H1 (cell line): Measurements from ENCODE around the gene DYSF.

Experiments used
- CEBPB ChIP-seq: IDR thresholded peaks from 2 replicates; pipeline ENCODE4 v1.6.1; 2012; ENCODE audit warnings: low read depth, low read length
- CHD1 ChIP-seq: IDR thresholded peaks from 2 replicates; pipeline ENCODE4 v1.6.1; 2012; ENCODE audit warnings: low read depth, low read length, improper control_type of control experiment
- MAFK ChIP-seq: IDR thresholded peaks from 2 replicates; pipeline ENCODE4 v1.6.1; 2012; ENCODE audit warnings: low read depth, mild to moderate bottlenecking, improper control_type of control experiment, low read length
- POLR2A ChIP-seq, 2 experiments: IDR thresholded peaks; 1 replicate in 1 of 2; 2 replicates in 1 of 2; pipeline ENCODE4 v1.6.1; 2011; ENCODE audit warnings: low read depth in 2 of 2, low read length in 2 of 2, mild to moderate bottlenecking in 2 of 2; ENCODE audit errors: control extremely low read depth in 1 of 2
- SAP30 ChIP-seq: fragments of 300-600 bp; sonication (generic); IDR thresholded peaks from 2 replicates; pipeline ENCODE4 v1.7.1; 2012; ENCODE audit warnings: low read length, moderate library complexity, mild to moderate bottlenecking, inconsistent platforms; ENCODE audit not compliant: insufficient read depth, insufficient replicate concordance
- SIRT6 ChIP-seq: IDR thresholded peaks from one replicate; pipeline ENCODE4 v1.7.1; 2012; ENCODE audit warnings: low read length, inconsistent platforms
- TAF1 ChIP-seq: IDR thresholded peaks from 2 replicates; pipeline ENCODE4 v1.6.1; 2011; ENCODE audit warnings: mild to moderate bottlenecking, low read depth, low read length
- TF ChIP-seq, protein P1 (sequence below): IDR thresholded peaks from 2 replicates; pipeline ENCODE4 v1.6.1; 2012; ENCODE audit warnings: inconsistent platforms
- TF ChIP-seq, protein P2 (sequence below): IDR thresholded peaks from 2 replicates; pipeline ENCODE4 v1.6.1; 2011; ENCODE audit warnings: low read depth, mild to moderate bottlenecking, low read length; ENCODE audit not compliant: insufficient read depth

GRCh38 chr2:71611247-71611646 is 157.9 kb downstream of the DYSF start:
- TF ChIP-seq SAP30, result no peak
- TF ChIP-seq, protein P1, sequence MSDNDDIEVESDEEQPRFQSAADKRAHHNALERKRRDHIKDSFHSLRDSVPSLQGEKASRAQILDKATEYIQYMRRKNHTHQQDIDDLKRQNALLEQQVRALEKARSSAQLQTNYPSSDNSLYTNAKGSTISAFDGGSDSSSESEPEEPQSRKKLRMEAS, result no peak
- no peak for TF ChIP-seq SIRT6
- no peak for TF ChIP-seq TAF1
- TF ChIP-seq, protein P2, sequence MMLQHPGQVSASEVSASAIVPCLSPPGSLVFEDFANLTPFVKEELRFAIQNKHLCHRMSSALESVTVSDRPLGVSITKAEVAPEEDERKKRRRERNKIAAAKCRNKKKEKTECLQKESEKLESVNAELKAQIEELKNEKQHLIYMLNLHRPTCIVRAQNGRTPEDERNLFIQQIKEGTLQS, result no peak
- TF ChIP-seq POLR2A (IDR thresholded peaks at IDR 0.05; ENCODE audit: control extremely low read depth in 1 of 2, low read depth in 2 of 2, low read length in 2 of 2), result no peak
- TF ChIP-seq CHD1, result no peak
- TF ChIP-seq MAFK, result no peak
- TF ChIP-seq CEBPB, result no peak
